Measurements from ENCODE around the gene EIF5AL1.
"Not testable (repeated sequence)": the region's sequence is repeated elsewhere in the genome, so short reads cannot be mapped to it uniquely, and the experiment has no call there.

Gene EIF5AL1

GRCh38 chr10:79488336-79488735 lies 24.0 kb upstream of the EIF5AL1 start:
- DNase-seq, result no peak

GRCh38 chr10:79488870-79489269 lies 23.5 kb upstream of the EIF5AL1 start:
- DNase-seq, result no peak

- no peak for DNase-seq
Observed at GRCh38 chr10:79490400-79491142, 21.8 kb upstream of the EIF5AL1 start.

GRCh38 chr10:79491143-79491835 lies 21.0 kb upstream of the EIF5AL1 start:
- DNase-seq, result no peak

- no peak for DNase-seq
Observed at GRCh38 chr10:79492256-79492655, 20.1 kb upstream of the EIF5AL1 start.

GRCh38 chr10:79492839-79493238 lies 19.5 kb upstream of the EIF5AL1 start:
- DNase-seq, result no peak

GRCh38 chr10:79493806-79494205 lies 18.5 kb upstream of the EIF5AL1 start:
- DNase-seq, result no peak

GRCh38 chr10:79494871-79495705 lies 17.2 kb upstream of the EIF5AL1 start:
- no peak for DNase-seq

- no peak for DNase-seq
Observed at GRCh38 chr10:79495791-79496190, 16.5 kb upstream of the EIF5AL1 start.

- DNase-seq, result no peak
Observed at GRCh38 chr10:79496896-79497295, 15.4 kb upstream of the EIF5AL1 start.

- DNase-seq, result no peak
Observed at GRCh38 chr10:79498291-79498829, 14.0 kb upstream of the EIF5AL1 start.

- no peak for DNase-seq
Observed at GRCh38 chr10:79502561-79503309, 9.6 kb upstream of the EIF5AL1 start.

GRCh38 chr10:79503787-79504186 lies 8.5 kb upstream of the EIF5AL1 start:
- not testable (repeated sequence) for DNase-seq

- not testable (repeated sequence) for DNase-seq
Observed at GRCh38 chr10:79504483-79504882, 7.8 kb upstream of the EIF5AL1 start.

GRCh38 chr10:79505328-79505727 lies 7.0 kb upstream of the EIF5AL1 start:
- DNase-seq, result not testable (repeated sequence)

GRCh38 chr10:79505829-79506228 lies 6.5 kb upstream of the EIF5AL1 start:
- no peak for DNase-seq

- no peak for DNase-seq
Observed at GRCh38 chr10:79507440-79508167, 4.7 kb upstream of the EIF5AL1 start.

GRCh38 chr10:79508245-79508644 lies 4.1 kb upstream of the EIF5AL1 start:
- DNase-seq, result not testable (repeated sequence)

GRCh38 chr10:79509306-79509933 lies 2.9 kb upstream of the EIF5AL1 start:
- DNase-seq, result not testable (repeated sequence)

GRCh38 chr10:79509934-79510508 lies 2.3 kb upstream of the EIF5AL1 start:
- DNase-seq, result not testable (repeated sequence)

Measured in NCI-H2081 treated with DMSO at 0.1 percent for 48 hours (cell line).